ENCODE data around the gene HS6ST1.

GRCh38 chr2:128279786-128280157 is 38.9 kb downstream of the HS6ST1 start:
- TF ChIP-seq CTCF (IDR thresholded peaks at IDR 0.05 in 4 of 5, conservative IDR thresholded peaks at IDR 0.05 in 1 of 5), result no peak
- TF ChIP-seq POLR2A (IDR thresholded peaks at IDR 0.05), result no peak
